ENCODE results near the gene GATB.

GATB gene

GRCh38 chr4:151728679-151729078 is 32.1 kb downstream of the GATB start:
- no peak for DNase-seq

DNA sequence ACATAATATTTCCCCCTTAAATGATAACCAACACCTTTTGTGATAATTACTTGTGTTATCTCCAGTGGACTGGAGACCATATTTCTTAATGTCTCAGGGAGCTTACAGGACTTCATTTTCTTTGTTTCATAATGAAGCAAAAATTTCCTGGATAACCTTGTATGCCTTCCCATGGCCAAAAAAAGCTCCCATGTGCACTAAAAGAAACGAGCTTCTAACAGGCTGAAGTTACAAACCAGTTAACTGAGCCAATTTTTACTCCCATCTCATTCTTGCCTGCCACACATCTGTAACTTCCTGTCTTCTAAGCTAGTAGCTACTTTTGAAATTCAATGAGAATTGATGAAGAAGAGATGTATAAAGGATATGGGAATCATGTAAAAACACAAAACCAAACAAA is 32.8 kb downstream of the GATB start:
- DNase-seq = no peak

DNA sequence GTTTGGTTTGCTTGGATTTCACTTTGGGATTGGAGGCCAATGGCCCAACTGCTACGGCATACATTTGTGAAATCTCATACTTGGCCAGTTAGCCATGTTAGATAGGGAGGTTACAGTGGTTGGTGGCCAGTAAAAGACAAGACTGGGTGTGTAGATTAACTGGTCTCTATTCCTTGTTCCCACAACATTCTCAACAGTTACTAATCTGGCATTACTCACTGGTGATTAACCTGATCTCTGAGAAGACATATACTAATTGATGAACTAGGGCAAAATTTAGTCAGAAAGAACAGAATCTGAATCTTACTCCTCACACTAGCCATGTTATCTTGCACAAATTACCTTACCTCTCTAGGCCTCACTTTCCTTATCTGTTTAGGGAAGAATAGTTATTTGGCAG is 33.4 kb downstream of the GATB start:
- no peak for DNase-seq

DNA sequence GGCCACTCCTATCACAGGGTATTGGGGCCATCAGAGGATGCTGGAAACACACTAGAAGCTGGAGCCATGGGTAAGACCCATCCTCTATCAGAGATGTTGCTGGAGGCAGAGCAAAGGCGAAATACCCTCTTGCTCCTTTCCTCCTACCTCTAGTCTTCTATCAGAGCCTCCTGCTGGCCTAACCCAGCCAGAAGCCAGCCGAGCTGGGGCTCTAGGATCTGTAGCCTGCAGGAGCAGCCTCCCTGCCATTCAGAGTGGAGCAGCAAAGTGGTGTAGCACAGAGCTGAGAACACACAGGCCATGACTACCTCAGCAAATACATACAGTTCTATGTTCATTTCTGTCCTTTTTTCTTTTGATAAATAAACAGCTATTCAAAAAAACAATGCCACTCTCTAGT is 35.7 kb downstream of the GATB start:
- DNase-seq = no peak

DNA sequence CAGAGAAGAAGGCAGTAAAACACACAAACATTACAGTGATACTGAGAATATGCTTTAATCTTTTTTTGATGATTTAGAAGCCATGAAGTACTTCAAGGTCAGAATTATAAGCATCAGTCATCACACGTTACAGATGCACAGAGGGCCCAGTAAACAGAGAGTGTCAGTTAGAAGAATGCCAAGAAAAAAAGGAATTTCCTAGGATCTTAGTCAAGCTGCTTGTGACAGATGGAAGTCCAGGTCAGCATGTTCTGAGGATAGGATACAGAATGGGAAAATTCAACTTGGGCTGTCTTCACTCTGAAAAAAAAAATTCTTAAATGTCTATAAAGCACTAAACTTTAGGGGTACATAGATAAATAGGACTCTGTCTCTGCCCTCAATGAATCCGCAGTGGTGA is 38.9 kb downstream of the GATB start:
- no peak for DNase-seq

DNA sequence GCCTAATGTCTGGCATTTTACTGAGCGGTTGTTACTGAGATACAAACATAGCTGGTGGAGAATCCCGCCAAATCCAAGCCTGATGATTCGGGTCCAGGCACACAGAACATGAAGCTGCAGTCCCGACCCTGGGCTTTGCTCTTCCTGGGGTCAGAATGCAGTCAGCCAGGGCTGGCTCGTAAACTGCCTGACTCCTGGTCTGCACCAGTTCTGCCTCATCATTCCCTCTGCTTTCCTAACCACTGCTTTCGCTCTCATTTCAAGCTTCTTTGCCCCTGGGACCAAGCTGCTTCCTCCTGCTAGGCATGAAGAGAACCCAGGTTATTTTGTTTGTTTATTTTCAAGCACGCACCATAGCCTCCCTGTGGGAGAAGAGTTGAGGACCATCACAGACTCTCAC is 39.3 kb downstream of the GATB start:
- peak; percentile 46 for DNase-seq

DNA sequence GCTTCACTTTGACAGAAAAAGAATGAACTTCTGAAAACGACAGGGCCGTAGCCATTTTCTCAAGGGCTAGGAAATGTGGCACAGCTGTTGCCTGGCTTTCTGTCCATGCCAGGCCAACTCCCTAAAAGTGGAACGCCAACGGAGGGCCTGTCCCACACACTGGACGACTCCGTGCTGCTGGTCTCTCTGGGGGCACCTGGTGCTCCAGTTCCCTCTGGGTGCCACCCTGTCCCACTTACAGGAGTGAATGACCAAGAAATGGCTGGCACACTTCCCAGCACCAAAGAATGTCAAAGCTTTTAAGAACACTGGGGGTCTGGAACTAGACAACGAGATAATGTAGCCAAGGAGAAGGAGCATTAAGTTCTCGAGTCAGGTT is 40.9 kb downstream of the GATB start:
- DNase-seq = no peak

DNA sequence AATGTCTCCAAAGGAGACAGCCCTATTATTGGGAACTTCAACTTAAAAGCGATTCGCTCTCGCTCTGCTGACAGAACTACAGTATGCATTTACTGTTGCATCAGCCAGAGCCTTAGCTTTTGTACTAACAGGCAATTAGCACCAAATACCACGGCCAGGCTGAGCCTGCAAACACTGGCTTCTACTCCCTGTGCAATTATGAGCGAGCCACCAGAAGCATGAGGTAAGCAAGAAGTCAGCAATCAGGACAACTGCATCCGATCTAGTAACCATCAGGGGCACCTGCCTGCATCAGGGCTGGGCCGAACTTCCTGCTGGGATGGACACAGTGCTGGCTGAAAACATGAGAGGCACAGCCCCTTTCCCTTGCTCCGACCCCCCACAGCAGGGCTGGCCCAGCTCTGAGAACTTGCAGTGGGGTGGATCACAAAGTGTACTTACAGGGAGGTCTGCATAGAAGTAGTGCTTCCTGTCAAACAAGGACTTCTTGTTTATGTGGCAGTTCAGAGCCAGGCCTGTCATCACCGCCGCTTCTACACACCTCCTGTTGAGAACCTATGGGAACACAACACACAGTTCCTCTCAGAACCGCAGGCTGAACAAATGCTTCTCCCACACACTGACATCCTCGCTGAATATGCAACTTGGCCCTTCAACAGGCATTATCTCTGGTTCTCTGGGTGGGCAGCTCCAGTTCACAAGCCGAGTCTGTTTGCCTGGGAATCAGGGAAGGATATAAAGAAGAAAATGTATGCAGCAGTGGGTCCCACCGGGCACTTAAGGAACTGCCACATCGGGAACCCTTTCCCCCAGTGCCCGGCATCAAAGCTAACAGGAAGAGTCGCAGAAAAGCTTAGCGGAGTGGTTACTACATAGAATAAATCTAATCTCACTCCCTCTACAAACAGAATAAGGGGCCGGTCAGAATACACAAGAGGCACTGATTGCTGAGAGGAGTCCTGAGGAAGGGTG is 41.5 kb downstream of the GATB start:
- no peak for DNase-seq

- DNase-seq = peak; percentile 44
Observed at GRCh38 chr4:151717909-151718628, 42.7 kb downstream of the GATB start.

DNA sequence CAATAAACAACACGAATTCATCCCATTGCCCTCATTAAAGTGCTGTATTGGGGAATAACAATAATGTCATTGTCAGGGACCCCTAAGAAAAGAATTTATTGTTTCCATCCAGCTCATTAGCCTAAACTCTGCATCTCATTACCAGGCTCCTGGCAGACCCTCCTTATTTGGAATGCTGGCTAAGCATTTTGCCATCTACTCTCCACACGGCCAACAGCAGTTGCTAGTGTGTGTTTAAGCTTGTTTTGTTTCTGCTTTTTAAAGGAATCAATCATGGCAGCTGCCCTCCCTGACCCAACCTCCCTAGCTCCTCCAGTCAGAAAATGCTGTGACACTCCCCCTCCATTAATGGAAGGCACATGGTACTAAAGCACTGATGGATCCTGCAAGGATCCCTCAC is 43.5 kb downstream of the GATB start:
- DNase-seq = no peak

- no peak for DNase-seq
Observed at GRCh38 chr4:151716324-151716723, 44.5 kb downstream of the GATB start.

GRCh38 chr4:151715881-151716280 is 44.9 kb downstream of the GATB start:
- DNase-seq = peak; percentile 68

DNA sequence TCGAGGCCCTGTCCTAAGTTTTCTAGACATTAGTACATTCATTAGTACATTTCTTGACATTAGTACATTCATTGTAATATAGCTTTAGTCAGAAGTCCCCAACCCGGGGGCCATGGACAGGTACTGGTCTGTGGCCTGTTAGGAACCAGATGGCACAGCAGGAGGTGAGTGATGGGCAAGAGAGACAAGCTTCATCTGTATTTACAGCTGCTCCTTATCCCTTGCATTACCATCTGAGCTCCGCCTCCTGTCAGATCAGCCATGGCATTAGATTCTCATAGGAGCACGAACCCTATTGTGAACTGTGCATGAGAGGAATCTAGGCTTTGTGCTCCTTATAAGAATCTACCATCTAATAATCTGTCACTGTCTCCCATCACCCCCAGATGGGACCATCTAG is 48.0 kb downstream of the GATB start:
- DNase-seq = no peak

GRCh38 chr4:151711646-151712045 is 49.2 kb downstream of the GATB start:
- DNase-seq = no peak

DNA sequence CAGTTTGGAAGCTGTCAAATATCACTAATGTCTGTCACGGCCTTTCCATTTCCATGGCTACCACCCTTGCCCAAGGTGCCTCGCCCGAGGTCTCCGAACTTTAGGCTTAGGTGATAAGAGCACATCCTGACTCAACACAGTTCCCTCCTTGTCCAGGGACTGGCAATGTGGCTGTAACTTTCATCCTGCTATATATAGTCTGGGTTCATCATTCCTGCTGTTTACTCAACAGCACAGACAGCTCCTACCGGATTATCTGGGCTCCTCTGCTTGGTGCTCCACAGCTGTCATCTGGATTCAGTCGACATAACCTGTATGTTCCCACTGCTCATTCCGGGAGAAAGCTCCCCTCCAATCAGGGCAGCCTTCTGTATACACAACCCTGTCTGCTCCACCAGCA is 51.2 kb downstream of the GATB start:
- DNase-seq = no peak

GRCh38 chr4:151709071-151709470 is 51.7 kb downstream of the GATB start:
- DNase-seq = no peak

- no peak for DNase-seq
Observed at GRCh38 chr4:151708100-151708499, 52.7 kb downstream of the GATB start.

DNA sequence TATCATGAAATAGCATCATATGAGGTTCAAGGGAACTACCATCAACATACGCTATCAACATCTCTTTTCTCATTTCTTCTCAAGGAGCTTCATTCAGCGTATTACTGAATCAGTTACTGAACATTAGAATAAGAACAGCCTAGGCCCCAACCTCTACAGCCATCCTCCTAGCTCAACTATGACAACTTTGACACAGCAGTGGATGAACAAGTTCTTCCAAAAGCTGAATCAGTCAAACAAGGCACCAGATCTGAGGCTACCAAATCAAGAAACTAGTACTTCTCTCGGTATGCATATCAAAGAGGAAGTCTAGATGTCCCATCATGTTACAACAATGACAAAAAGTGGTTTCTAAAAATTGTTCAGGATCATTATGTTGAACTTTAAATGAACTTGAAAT is 57.4 kb downstream of the GATB start:
- no peak for DNase-seq

GRCh38 chr4:151702256-151702655 is 58.6 kb downstream of the GATB start:
- DNase-seq = peak; percentile 56

DNA sequence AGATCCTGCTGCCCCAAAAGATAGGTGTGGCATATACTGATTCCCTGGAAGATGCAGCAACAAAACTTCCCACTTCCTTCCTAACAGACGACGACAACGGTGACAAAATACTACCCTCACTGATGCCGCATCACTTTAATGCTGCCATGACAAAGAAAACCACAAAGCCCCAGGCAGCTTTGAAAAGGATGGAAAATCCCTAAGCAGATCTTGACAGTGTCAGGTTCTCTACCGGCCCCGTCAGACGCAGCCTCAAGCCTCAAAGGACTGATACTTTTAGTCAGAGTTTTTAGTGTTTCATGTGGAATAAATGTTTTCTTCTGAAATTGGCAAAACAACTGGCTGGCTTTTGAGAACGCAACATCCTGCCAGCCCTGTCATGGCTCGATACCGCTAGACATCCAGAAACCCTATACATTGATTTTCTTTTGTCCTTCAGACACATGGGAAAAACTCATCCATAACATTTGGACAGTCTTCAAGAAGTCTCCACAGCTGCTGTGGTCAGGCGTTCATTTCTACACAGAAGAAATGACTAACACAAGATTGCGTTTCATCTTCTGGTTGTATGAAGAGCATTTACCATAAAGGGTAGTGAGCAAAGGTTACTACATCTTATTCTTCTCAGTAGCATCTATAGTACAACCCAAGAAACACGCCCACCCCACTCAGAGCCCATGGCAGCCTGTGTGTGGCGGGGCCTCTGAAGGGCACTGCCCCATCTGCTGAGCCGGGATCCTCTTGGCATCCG is 60.1 kb downstream of the GATB start:
- no peak for DNase-seq

DNA sequence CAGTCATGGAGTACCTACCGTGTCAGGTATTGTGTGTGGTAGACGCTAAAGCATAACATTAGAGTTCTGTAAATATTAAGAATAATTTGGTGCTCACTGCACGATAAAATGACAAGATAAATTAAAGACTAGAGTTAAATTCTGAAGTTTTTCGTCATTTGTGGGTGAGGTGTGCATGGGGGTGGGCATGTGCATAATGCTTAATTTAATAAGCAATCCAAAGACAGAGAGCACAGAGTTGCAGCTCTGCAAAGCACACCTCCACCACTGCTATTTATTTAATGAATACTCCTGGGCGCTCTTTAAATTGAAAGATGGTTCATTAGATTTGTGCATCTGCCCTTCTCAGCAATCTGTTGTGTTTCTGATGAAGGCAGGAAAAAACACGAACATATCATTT is 62.6 kb downstream of the GATB start:
- DNase-seq = peak; percentile 69

DNA sequence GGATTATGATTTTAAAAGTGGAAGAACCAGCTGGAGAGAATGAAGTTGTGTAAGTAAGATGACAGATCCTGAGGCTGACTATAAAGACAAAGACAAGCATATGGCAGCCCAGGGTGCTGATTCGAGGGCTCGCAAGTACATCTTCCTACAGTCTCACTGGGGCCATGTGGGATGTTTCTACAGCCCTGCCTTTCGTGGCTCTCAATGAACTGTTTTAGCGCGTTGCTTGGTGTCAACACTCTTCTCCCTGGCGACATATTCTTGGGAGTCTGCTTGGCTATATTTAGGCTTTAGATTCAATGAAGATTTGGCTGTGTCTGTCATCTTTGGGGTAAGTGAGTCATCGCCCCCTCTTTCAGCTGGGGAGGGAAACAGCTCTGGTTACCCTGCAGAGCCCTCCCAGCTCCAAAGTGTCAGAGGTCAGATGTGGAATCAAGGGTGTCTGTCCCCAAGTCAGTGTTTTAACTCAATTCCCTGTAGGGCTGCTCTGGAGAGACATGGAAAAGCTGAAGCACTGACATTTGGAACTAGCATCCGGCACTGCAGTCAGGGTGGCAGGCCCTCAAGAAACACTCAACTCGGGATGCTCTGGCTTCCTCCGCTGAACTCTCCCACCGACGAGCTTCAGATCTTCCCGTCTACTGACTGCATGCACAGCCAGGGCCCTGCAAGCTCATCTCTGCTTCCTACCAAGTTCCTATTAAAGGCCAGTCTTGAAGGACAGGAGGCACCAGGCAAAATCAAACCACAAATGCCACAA is 65.7 kb downstream of the GATB start:
- DNase-seq = no peak

Data from NCI-H2171 treated with DMSO at 0.1 percent for 48 hours (cell line).